Trophoblast cell (in vitro differentiated cells and primary cell): Measurements from ENCODE around the gene ANO6.

Experiments
- DNase-seq, 2 donors: peaks; one replicate each; pipeline ENCODE4 v3.0.0-alpha.2; 2016
- H2AFZ ChIP-seq: 2 replicates; pipeline ENCODE4 v1.6.1; 2013; ENCODE audit warnings: low read length, moderate library complexity, mild to moderate bottlenecking; ENCODE audit not compliant: insufficient read depth, poor library complexity
- H2AK5ac ChIP-seq: 2 replicates; pipeline ENCODE4 v1.6.1; 2013; ENCODE audit warnings: mild to moderate bottlenecking, low read length
- H2BK120ac ChIP-seq: 2 replicates; pipeline ENCODE4 v1.6.1; 2013; ENCODE audit warnings: low read length, mild to moderate bottlenecking, moderate library complexity; ENCODE audit not compliant: insufficient read depth, poor library complexity
- H2BK12ac ChIP-seq: 2 replicates; pipeline ENCODE4 v1.6.1; 2013; ENCODE audit warnings: mild to moderate bottlenecking, low read length, moderate library complexity
- H2BK5ac ChIP-seq: 2 replicates; pipeline ENCODE4 v1.6.1; 2013; ENCODE audit warnings: low read length, low read depth, moderate library complexity, mild to moderate bottlenecking; ENCODE audit not compliant: poor library complexity
- H3K14ac ChIP-seq: 2 replicates; pipeline ENCODE4 v1.6.1; 2013; ENCODE audit warnings: mild to moderate bottlenecking, low read length
- H3K18ac ChIP-seq: 2 replicates; pipeline ENCODE4 v1.6.1; 2013; ENCODE audit warnings: mild to moderate bottlenecking, low read length
- H3K23ac ChIP-seq: 2 replicates; pipeline ENCODE4 v1.6.1; 2013; ENCODE audit warnings: low read length
- H3K27ac ChIP-seq: 2 replicates; pipeline ENCODE4 v1.5.1; 2013; ENCODE audit warnings: low read depth, mild to moderate bottlenecking, inconsistent platforms, low read length, moderate library complexity
- H3K27me3 ChIP-seq: 2 replicates; pipeline ENCODE4 v1.6.1; 2013; ENCODE audit warnings: inconsistent platforms, mild to moderate bottlenecking, low read length, moderate library complexity; ENCODE audit not compliant: insufficient read depth
- H3K36me3 ChIP-seq, 2 experiments: 1 replicate in 1 of 2; 2 replicates in 1 of 2; pipeline ENCODE4 v1.6.1; 2013; ENCODE audit warnings: low read length in 2 of 2, mild to moderate bottlenecking in 2 of 2, moderate library complexity in 1 of 2; ENCODE audit not compliant: insufficient read depth in 2 of 2, control insufficient read depth in 1 of 2
- H3K4ac ChIP-seq: 2 replicates; pipeline ENCODE4 v1.6.1; 2013; ENCODE audit warnings: low read depth, mild to moderate bottlenecking, low read length, moderate library complexity
- H3K4me1 ChIP-seq, 2 experiments: 1 replicate in 1 of 2; 2 replicates in 1 of 2; pipeline ENCODE4 v1.6.1; 2013; ENCODE audit warnings: low read length in 2 of 2, mild to moderate bottlenecking in 2 of 2, moderate library complexity in 1 of 2; ENCODE audit not compliant: insufficient read depth in 2 of 2, control insufficient read depth in 1 of 2
- H3K4me2 ChIP-seq: 2 replicates; pipeline ENCODE4 v1.6.1; 2013; ENCODE audit warnings: inconsistent platforms, mild to moderate bottlenecking, low read length, moderate library complexity
- H3K4me3 ChIP-seq: 2 replicates; pipeline ENCODE4 v1.5.1; 2013; ENCODE audit warnings: mild to moderate bottlenecking, low read depth, low read length, inconsistent platforms
- H3K79me1 ChIP-seq: one replicate; pipeline ENCODE4 v1.6.1; 2013; ENCODE audit warnings: low read length
- H3K79me2 ChIP-seq: 2 replicates; pipeline ENCODE4 v1.6.1; 2013; ENCODE audit warnings: low read length, mild to moderate bottlenecking; ENCODE audit not compliant: control insufficient read depth, insufficient read depth, poor library complexity
- H3K9ac ChIP-seq: 2 replicates; pipeline ENCODE4 v1.6.1; 2013; ENCODE audit warnings: mild to moderate bottlenecking, low read length
- H3K9me3 ChIP-seq: 2 replicates; pipeline ENCODE4 v1.6.1; 2013; ENCODE audit warnings: low read depth, mild to moderate bottlenecking, control low read depth, inconsistent platforms, low read length; ENCODE audit not compliant: insufficient read depth
- H4K12ac ChIP-seq: 2 replicates; pipeline ENCODE4 v1.6.1; 2013; ENCODE audit warnings: low read depth, mild to moderate bottlenecking, low read length, moderate library complexity
- H4K8ac ChIP-seq: 2 replicates; pipeline ENCODE4 v1.6.1; 2013; ENCODE audit warnings: low read depth, mild to moderate bottlenecking, low read length, moderate library complexity
- H4K91ac ChIP-seq: one replicate; pipeline ENCODE4 v1.6.1; 2013; ENCODE audit warnings: low read depth, mild to moderate bottlenecking, low read length, moderate library complexity
- WGBS: extraction: QIAGEN DNeasy Blood & Tissue Kit; methylation state at CpG from one replicate; pipeline ENCODE4 v1.1.7; 2013; ENCODE audit warnings: missing lambda C conversion rate; ENCODE audit not compliant: insufficient read length, insufficient coverage; ENCODE audit errors: extremely low coverage; 5-methylcytosine and 5-hydroxymethylcytosine counted together

ANO6 gene

DNA sequence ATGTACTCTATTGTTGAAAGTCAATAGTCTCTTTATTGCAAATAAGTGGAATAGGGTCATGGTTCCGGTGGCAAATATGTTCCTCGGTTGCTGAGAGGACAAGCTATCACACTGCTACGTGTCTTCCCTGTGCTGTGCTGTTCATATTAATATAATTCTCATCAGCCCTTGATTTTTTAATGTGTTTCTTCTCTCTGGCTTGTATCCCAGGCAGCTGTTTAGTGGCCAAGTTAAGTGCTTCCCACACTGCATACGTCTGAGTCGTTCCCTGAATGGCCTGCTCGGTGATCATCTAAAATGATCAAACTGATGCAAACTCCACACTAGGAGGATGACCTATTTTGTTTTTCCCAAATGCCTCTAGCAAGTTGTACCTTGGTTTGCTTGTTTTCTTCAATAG, 186.4 kb downstream of the ANO6 start:
- Histone ChIP-seq H3K18ac (no peak overlapping the region), H3K36me3 (peaks cover 6 to 24% of the 10 kb centered on the region in 2 experiments), H3K14ac (no peak overlapping the region), H3K9ac (no peak overlapping the region), H3K4me3 (no peak overlapping the region), H4K8ac (no peak overlapping the region), H2BK12ac (no peak overlapping the region), H3K9me3 (no peaks in the 10 kb centered on the region), H2AFZ (no peak overlapping the region), H3K4ac (no peak overlapping the region), H4K12ac (no peak overlapping the region), H3K27me3 (no peaks in the 10 kb centered on the region), H4K91ac (no peak overlapping the region), H2AK5ac (no peak overlapping the region), H3K27ac (no peak overlapping the region), H3K4me1 (no peaks in the 10 kb centered on the region), H3K79me2 (no peaks in the 10 kb centered on the region), H2BK5ac (no peak overlapping the region), H3K4me2 (no peak overlapping the region), H3K79me1 (no peaks in the 10 kb centered on the region), H3K23ac (no peak overlapping the region), H2BK120ac (no peak overlapping the region)
- DNase-seq, result no peak
- WGBS, result no CpG with 5 or more reads among the region's 6 CpGs

DNA sequence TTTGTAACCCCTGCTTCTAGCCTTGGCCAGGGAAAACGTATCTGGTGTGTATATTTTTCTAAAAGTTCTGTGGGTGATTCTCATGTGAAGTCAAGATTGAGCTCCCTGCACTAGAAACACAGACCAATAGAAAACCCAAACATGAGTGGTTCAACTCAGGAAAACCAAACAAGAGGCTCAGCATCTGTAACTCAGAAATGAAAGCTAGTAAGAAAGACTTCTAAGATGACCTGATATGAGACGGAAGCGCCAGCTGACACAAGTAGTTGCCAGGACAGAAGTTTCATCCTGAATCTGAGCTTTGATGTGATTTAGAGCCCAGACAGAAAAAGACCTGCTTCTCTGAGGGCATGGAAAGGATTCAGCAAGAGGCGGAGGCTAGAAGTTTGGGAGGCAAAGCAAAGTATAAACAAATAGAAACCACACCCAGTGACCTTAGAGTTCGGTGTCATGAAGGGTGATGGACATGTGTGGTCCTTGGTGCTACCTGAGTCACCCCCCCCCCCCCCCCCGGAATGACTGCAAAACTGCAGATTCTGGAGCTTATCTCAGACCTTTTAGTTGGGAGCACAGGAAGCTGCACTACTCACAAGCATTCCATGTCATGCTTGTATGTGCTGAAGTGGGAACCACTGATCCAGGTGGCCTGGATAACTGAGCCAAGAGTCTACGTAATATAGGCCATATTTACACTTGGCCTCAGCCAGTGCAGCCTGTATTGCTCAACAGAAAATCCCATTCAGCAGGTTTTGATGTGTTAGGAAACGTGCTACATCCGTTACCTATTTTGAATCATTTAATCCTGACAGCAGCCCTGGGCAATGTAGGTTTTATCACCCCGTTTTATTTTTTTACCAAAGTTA, 191.3 kb downstream of the ANO6 start:
- H3K4me2 ChIP-seq, result no peak overlapping the region

DNA sequence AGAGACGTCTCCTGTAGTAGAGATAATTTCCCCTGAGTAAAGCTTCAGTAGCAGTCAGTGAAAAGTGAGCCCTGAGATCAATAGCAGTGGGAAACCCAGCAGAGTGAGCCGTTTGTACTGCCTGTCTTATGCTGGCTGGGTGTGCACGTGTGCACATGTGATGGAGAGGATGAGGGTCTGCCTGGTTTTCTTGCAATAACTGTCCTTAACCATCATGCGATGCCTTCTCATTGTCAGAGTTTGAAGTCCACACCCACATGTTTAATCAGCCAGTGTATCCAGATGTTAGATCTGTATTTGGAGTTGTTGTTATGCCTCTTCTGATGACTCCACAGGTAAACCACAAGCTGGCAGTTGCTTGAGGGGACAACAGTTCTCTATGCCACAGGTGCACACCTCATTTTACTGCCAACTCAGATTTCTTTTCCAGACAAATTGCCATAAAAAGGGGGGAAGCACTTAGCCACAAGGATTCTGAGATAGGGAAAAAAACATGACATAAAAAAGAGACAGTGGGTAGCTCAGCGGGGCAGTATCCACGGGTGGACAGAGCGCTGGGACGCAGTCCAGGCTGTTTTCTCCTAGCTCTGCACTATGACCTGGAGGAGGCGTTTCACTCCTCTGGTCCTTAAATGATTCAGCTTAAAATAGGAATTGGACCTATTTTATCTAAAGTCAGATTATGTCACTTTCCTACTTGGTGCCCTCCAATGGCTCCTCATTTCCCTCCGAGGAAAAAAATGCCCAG, 192.3 kb downstream of the ANO6 start:
- Histone ChIP-seq H4K12ac (no peak overlapping the region), H3K9ac (no peak overlapping the region), H3K18ac (no peak overlapping the region), H3K36me3 (peaks cover 20 to 53% of the 10 kb centered on the region in 2 experiments), H3K14ac (no peak overlapping the region), H3K27ac (no peak overlapping the region), H2AFZ (no peak overlapping the region), H2AK5ac (no peak overlapping the region), H3K4me3 (no peak overlapping the region), H3K27me3 (no peaks in the 10 kb centered on the region), H3K4me2 (no peak overlapping the region), H3K4me1 (no peaks in the 10 kb centered on the region), H2BK12ac (no peak overlapping the region), H4K91ac (no peak overlapping the region), H4K8ac (no peak overlapping the region), H2BK5ac (no peak overlapping the region), H3K9me3 (no peaks in the 10 kb centered on the region), H3K79me2 (no peaks in the 10 kb centered on the region), H3K23ac (no peak overlapping the region), H3K4ac (no peak overlapping the region), H2BK120ac (no peak overlapping the region), H3K79me1 (no peaks in the 10 kb centered on the region)
- no peak for DNase-seq
- WGBS, result no CpG with 5 or more reads among the region's 10 CpGs

More for the DNA sequence above, 191.3 kb downstream of the ANO6 start:
- H2BK120ac ChIP-seq, result no peak overlapping the region
- no peak overlapping the region for H3K14ac ChIP-seq
- no peak overlapping the region for H2AK5ac ChIP-seq
- H4K91ac ChIP-seq, result no peak overlapping the region
- no peaks in the 10 kb centered on the region for H3K79me2 ChIP-seq
- DNase-seq, result no peak
- H3K4ac ChIP-seq, result no peak overlapping the region
- no peaks in the 10 kb centered on the region for H3K4me1 ChIP-seq
- no peak overlapping the region for H3K4me3 ChIP-seq
- no peak overlapping the region for H2BK12ac ChIP-seq
- H4K12ac ChIP-seq, result no peak overlapping the region
- no peak overlapping the region for H2AFZ ChIP-seq
- peaks cover 18 to 46% of the 10 kb centered on the region in 2 experiments for H3K36me3 ChIP-seq
- no peaks in the 10 kb centered on the region for H3K9me3 ChIP-seq
- no peaks in the 10 kb centered on the region for H3K79me1 ChIP-seq
- no peak overlapping the region for H3K23ac ChIP-seq
- no CpG with 5 or more reads among the region's 10 CpGs for WGBS
- no peak overlapping the region for H2BK5ac ChIP-seq
- no peak overlapping the region for H4K8ac ChIP-seq
- no peak overlapping the region for H3K9ac ChIP-seq
- no peaks in the 10 kb centered on the region for H3K27me3 ChIP-seq
- no peak overlapping the region for H3K27ac ChIP-seq
- H3K18ac ChIP-seq, result no peak overlapping the region

- Histone ChIP-seq H3K4ac (no peak overlapping the region), H3K4me2 (no peak overlapping the region), H3K23ac (no peak overlapping the region), H3K27me3 (no peaks in the 10 kb centered on the region), H3K18ac (no peak overlapping the region), H3K9ac (no peak overlapping the region), H3K79me1 (no peaks in the 10 kb centered on the region), H4K8ac (no peak overlapping the region), H4K12ac (no peak overlapping the region), H2BK120ac (no peak overlapping the region), H2BK12ac (no peak overlapping the region), H3K27ac (no peak overlapping the region), H3K4me1 (no peaks in the 10 kb centered on the region), H2AFZ (no peak overlapping the region), H3K79me2 (no peaks in the 10 kb centered on the region), H3K14ac (no peak overlapping the region), H4K91ac (no peak overlapping the region), H2BK5ac (no peak overlapping the region), H3K9me3 (no peaks in the 10 kb centered on the region), H3K36me3 (peaks cover 20 to 54% of the 10 kb centered on the region in 2 experiments), H3K4me3 (no peak overlapping the region), H2AK5ac (no peak overlapping the region)
- no peak for DNase-seq
- WGBS, result no CpG with 5 or more reads among the region's 2 CpGs
These were observed 192.8 kb downstream of the ANO6 start for GRCh38 chr12:45408729-45409114.
